Tibial nerve (tissue), 4 donors: ENCODE measurements around the gene CCDC27. TPM values are rescaled to one million over a fixed set of nuclear protein-coding genes. Genes with fewer than 3 reads are reported as not detected.
"Not testable (repeated sequence)": the region's sequence is repeated elsewhere in the genome, so short reads cannot be mapped to it uniquely, and the experiment has no call there.

Source experiments
- DNase-seq, 2 donors: peaks; one replicate each; pipeline ENCODE4 v3.0.0-alpha.2; 2019; ENCODE audit warnings: low spot score in 2 of 2
- H3K27ac ChIP-seq, 4 donors: fragments of 200-600 bp; sonication (generic) in 3 of 4; one replicate each; pipeline ENCODE4 v1.5.1; 2017 to 2019; ENCODE audit warnings: mild to moderate bottlenecking in 1 of 4
- H3K27me3 ChIP-seq, 2 donors: fragments of 200-600 bp; sonication (generic) in 1 of 2; one replicate each; pipeline versions ENCODE4 v1.5.1 to v1.6.0; 2017 to 2019
- H3K36me3 ChIP-seq, 3 donors: fragments of 200-600 bp; sonication (generic); one replicate each; pipeline ENCODE4 v1.5.1; 2018 to 2019
- H3K4me1 ChIP-seq, 4 donors: fragments of 200-600 bp; sonication (generic) in 3 of 4; one replicate each; pipeline ENCODE4 v1.5.1; 2017 to 2019
- H3K4me3 ChIP-seq, 4 donors: fragments of 200-600 bp; sonication (generic) in 3 of 4; one replicate each; pipeline ENCODE4 v1.5.1; 2017 to 2019; ENCODE audit warnings: mild to moderate bottlenecking in 1 of 4, moderate library complexity in 1 of 4
- H3K9me3 ChIP-seq, 4 donors: fragments of 200-600 bp; sonication (generic) in 3 of 4; one replicate each; pipeline ENCODE4 v1.5.1; 2017 to 2019
- CTCF ChIP-seq, 5 experiments: fragments of 200-600 bp in 3 of 5; fragments of 450-650 bp in 2 of 5; sonication (generic) in 3 of 5; IDR thresholded peaks; one replicate each; pipeline ENCODE4 v1.5.1; 2016 to 2019; ENCODE audit warnings: antibody characterized with exemption in 5 of 5, mild to moderate bottlenecking in 3 of 5, moderate library complexity in 2 of 5
- EP300 ChIP-seq, 2 donors: sonication (generic); formaldehyde crosslinking; IDR thresholded peaks; one replicate each; pipeline ENCODE4 v1.6.1; 2017; ENCODE audit warnings: antibody characterized with exemption in 2 of 2, mild to moderate bottlenecking in 1 of 2
- POLR2A ChIP-seq, 2 donors: fragments of 450-650 bp; IDR thresholded peaks; one replicate each; pipeline ENCODE4 v1.6.1; 2017; ENCODE audit warnings: antibody characterized with exemption in 2 of 2, mild to moderate bottlenecking in 2 of 2, moderate library complexity in 2 of 2
- WGBS, 2 donors: methylation state at CpG; one replicate each; pipeline ENCODE4 v1.1.5; 2018; 5-methylcytosine and 5-hydroxymethylcytosine counted together
- total RNA-seq, 4 donors: library from RNA; depleted of rRNA; stranded (reverse); fragments of >200 nt; gene quantifications; one replicate each; pipeline ENCODE4 v1.1.0, GENCODE V29; 2016

Gene CCDC27
- total RNA-seq, 4 donors from 2014 or later: not detected

GRCh38 chr1:3805038-3805437 is 52.8 kb downstream of the CCDC27 start:
- peak overlapping the region in 1 of 4 donors; percentile 75 for H3K27ac ChIP-seq
- DNase-seq: no peak
- 61 to 70% methylated on average over 11 of the region's 11 CpGs for WGBS, 2 donors
- no peak overlapping the region for H3K4me3 ChIP-seq
- TF ChIP-seq POLR2A (IDR thresholded peaks at IDR 0.05) (no peak), EP300 (IDR thresholded peaks at IDR 0.05) (no peak), CTCF (IDR thresholded peaks at IDR 0.05) (no peak)
- peaks cover 0 to 9% of the 10 kb centered on the region in 2 donors for H3K27me3 ChIP-seq
- H3K9me3 ChIP-seq: no peaks in the 10 kb centered on the region
- H3K36me3 ChIP-seq: no peaks in the 10 kb centered on the region
- peaks cover 0 to 9% (median 2%) of the 10 kb centered on the region in 4 donors for H3K4me1 ChIP-seq

GRCh38 chr1:3807769-3808168 is 55.5 kb downstream of the CCDC27 start:
- no peak overlapping the region for H3K4me3 ChIP-seq
- no peak overlapping the region for H3K27ac ChIP-seq
- DNase-seq: no peak
- H3K36me3 ChIP-seq: no peaks in the 10 kb centered on the region
- peaks cover 0 to 2% (median 0%) of the 10 kb centered on the region in 4 donors for H3K4me1 ChIP-seq
- H3K9me3 ChIP-seq: no peaks in the 10 kb centered on the region
- no peak for TF ChIP-seq CTCF (IDR thresholded peaks at IDR 0.05)
- TF ChIP-seq POLR2A (IDR thresholded peaks at IDR 0.05): no peak
- TF ChIP-seq EP300 (IDR thresholded peaks at IDR 0.05): no peak
- WGBS, 2 donors: 77 to 98% methylated on average over 4 to 5 of the region's 5 CpGs
- peaks cover 0 to 6% of the 10 kb centered on the region in 2 donors for H3K27me3 ChIP-seq

- no peak overlapping the region for H3K27ac ChIP-seq
- WGBS, 2 donors: 62 to 70% methylated on average over 6 to 7 of the region's 7 CpGs
- TF ChIP-seq POLR2A (IDR thresholded peaks at IDR 0.05) (no peak), CTCF (IDR thresholded peaks at IDR 0.05) (no peak), EP300 (IDR thresholded peaks at IDR 0.05) (no peak)
- H3K27me3 ChIP-seq: peaks cover 0 to 5% of the 10 kb centered on the region in 2 donors
- no peak for DNase-seq
- no peaks in the 10 kb centered on the region for H3K9me3 ChIP-seq
- H3K4me3 ChIP-seq: no peak overlapping the region
- H3K4me1 ChIP-seq: no peaks in the 10 kb centered on the region
- H3K36me3 ChIP-seq: peaks cover 0 to 15% (median 0%) of the 10 kb centered on the region in 3 donors
Observed at GRCh38 chr1:3809680-3810079, 57.4 kb downstream of the CCDC27 start.

GRCh38 chr1:3810149-3810761 is 58.0 kb downstream of the CCDC27 start:
- WGBS, 2 donors: 81 to 82% methylated on average over 9 of the region's 9 CpGs
- H3K4me3 ChIP-seq, DNase-seq, H3K27ac ChIP-seq, H3K4me1 ChIP-seq, H3K27me3 ChIP-seq, H3K9me3 ChIP-seq: not testable (repeated sequence)
- peaks cover 0 to 21% (median 0%) of the 10 kb centered on the region in 3 donors for H3K36me3 ChIP-seq

- WGBS, 2 donors: 29 to 58% methylated on average over 2 of the region's 2 CpGs
- Histone ChIP-seq H3K4me3 (no peak overlapping the region), H3K27ac (no peak overlapping the region), H3K36me3 (peaks cover 0 to 34% (median 0%) of the 10 kb centered on the region in 3 donors), H3K27me3 (no peaks in the 10 kb centered on the region), H3K4me1 (no peaks in the 10 kb centered on the region), H3K9me3 (no peaks in the 10 kb centered on the region)
- no peak for DNase-seq
- TF ChIP-seq EP300 (IDR thresholded peaks at IDR 0.05) (no peak), POLR2A (IDR thresholded peaks at IDR 0.05) (no peak), CTCF (IDR thresholded peaks at IDR 0.05) (no peak)
Observed at GRCh38 chr1:3811595-3811911, 59.3 kb downstream of the CCDC27 start.

DNA sequence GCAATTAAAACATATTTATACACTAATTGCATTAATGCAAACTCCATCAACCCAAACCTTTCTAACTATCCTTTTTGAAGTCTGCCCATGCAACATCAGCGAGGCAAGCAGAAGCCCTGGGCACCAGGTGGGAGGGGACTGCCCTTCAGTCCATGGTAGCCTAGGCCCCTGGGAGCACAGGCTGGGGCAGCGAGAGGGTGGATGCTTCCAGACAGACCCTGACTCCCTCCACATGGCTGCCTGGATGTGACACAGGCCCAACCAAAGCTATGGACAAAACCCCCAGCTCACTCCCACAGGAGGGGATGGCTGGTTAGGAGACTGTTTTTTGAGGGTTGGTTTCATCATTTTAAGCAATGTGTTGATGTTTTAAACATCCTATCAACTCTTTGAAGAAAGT is 61.8 kb downstream of the CCDC27 start:
- Histone ChIP-seq H3K4me1 (no peaks in the 10 kb centered on the region), H3K36me3 (peaks cover 0 to 55% (median 0%) of the 10 kb centered on the region in 3 donors), H3K27me3 (no peaks in the 10 kb centered on the region), H3K4me3 (no peak overlapping the region), H3K9me3 (no peaks in the 10 kb centered on the region), H3K27ac (no peak overlapping the region)
- DNase-seq: no peak
- WGBS, 2 donors: 91 to 100% methylated on average over 1 to 2 of the region's 2 CpGs
- TF ChIP-seq POLR2A (IDR thresholded peaks at IDR 0.05) (no peak), EP300 (IDR thresholded peaks at IDR 0.05) (no peak), CTCF (IDR thresholded peaks at IDR 0.05) (no peak)
